ENCODE results near the gene MNAT1. TPM values are rescaled to one million over a fixed set of nuclear protein-coding genes. Genes with fewer than 3 reads are reported as not detected.
A peak's percentile ranks its signal among the peaks of the same experiment; 100 is the strongest.

Gene MNAT1
- total RNA-seq, 1 donor from 2014 or later = 40.4 TPM

DNA sequence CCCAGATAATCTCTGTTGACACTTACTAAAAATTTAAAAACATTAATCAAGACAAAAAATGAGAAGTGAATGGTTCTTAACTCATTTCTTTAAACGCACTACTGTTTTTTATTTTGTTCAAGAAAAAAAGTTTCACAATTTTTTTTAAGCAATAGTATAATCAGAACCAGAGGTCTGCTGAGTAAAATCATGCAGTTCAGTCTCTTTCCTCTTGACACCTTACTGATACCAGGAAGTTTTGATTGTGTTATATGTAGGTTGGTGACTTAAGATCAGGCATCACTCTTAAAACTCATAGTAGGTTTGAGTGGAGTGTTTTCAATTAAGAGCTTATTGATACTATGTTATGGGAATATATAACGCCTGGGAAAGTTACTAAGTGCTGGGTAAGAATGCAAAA is 125.0 kb downstream of the MNAT1 start:
- no peak for DNase-seq (ENCODE audit: low spot score in 2 of 2, unreplicated experiment in 2 of 2)
- H3K4me1 Mint-ChIP-seq = peaks cover 33% of the 10 kb centered on the region
- H3K36me3 Mint-ChIP-seq = peaks cover 30% of the 10 kb centered on the region
- no peak overlapping the region for H3K4me3 Mint-ChIP-seq
- TF ChIP-seq, protein P1, sequence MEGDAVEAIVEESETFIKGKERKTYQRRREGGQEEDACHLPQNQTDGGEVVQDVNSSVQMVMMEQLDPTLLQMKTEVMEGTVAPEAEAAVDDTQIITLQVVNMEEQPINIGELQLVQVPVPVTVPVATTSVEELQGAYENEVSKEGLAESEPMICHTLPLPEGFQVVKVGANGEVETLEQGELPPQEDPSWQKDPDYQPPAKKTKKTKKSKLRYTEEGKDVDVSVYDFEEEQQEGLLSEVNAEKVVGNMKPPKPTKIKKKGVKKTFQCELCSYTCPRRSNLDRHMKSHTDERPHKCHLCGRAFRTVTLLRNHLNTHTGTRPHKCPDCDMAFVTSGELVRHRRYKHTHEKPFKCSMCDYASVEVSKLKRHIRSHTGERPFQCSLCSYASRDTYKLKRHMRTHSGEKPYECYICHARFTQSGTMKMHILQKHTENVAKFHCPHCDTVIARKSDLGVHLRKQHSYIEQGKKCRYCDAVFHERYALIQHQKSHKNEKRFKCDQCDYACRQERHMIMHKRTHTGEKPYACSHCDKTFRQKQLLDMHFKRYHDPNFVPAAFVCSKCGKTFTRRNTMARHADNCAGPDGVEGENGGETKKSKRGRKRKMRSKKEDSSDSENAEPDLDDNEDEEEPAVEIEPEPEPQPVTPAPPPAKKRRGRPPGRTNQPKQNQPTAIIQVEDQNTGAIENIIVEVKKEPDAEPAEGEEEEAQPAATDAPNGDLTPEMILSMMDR (IDR thresholded peaks at IDR 0.05; ENCODE audit: unreplicated experiment) = no peak
- H3K27ac Mint-ChIP-seq = no peak overlapping the region
- no peaks in the 10 kb centered on the region for H3K27me3 Mint-ChIP-seq (ENCODE audit: low read depth)
- H3K9me3 Mint-ChIP-seq = peaks cover 20% of the 10 kb centered on the region

DNA sequence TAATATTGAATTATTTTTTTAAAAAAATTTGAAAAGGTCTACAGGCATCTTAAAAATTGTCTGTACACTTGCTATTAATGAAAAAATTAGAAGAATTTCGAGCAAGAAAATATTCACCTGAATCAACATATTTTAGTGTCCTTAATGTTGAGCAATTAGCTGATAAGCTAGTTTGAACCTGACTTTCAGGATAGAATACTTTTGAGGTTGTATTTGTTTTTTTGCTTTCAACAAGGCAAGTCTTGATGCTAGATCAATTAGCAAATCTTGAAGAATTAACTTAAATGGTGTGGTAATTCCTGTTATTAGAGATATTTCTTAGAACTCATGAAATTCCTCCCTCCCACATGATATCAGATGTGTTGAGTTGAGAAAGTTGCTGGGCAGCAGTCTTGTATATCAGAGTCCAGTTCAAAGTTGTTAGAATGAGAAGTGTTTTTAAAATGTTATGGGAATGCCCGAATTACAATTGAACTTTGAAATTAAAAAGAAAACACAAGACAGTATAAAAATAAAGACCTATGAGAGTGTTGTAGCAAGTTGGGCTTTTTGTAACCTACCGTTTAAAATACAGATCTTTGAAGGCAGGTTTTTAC is 127.1 kb downstream of the MNAT1 start:
- H3K4me1 Mint-ChIP-seq = peaks cover 47% of the 10 kb centered on the region
- H3K36me3 Mint-ChIP-seq = peaks cover 19% of the 10 kb centered on the region
- DNase-seq (ENCODE audit: low spot score in 2 of 2, unreplicated experiment in 2 of 2) = no peak
- no peaks in the 10 kb centered on the region for H3K27me3 Mint-ChIP-seq (ENCODE audit: low read depth)
- peak overlapping the region; percentile 28 for H3K4me3 Mint-ChIP-seq
- TF ChIP-seq, protein P1 (IDR thresholded peaks at IDR 0.05; ENCODE audit: unreplicated experiment) = no peak
- peaks cover 12% of the 10 kb centered on the region for H3K9me3 Mint-ChIP-seq
- H3K27ac Mint-ChIP-seq = peak overlapping the region; percentile 71

DNA sequence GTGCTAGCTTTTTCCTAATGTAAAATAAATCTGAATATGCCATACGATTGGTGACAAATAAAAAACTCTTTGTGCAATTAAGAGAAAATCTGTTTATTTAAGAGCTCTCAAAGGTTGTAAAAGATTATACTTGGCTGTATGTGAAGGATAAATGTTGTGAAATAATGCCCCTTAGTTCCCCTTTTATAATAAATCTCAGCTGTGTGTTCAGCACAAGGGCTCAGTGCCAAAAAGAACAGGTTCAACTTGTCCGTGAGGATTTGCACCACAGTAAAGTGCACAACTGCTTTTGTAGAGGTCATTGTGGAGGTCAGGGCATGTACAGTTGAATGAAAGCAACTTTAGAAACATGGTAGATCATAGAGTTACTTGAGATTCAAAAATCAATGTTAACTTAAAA is 127.7 kb downstream of the MNAT1 start:
- TF ChIP-seq, protein P1 (IDR thresholded peaks at IDR 0.05; ENCODE audit: unreplicated experiment) = no peak
- Mint-ChIP-seq H3K4me3 (peak overlapping the region; percentile 29), H3K27me3 (ENCODE audit: low read depth) (no peaks in the 10 kb centered on the region), H3K9me3 (peaks cover 8% of the 10 kb centered on the region), H3K4me1 (peaks cover 53% of the 10 kb centered on the region), H3K36me3 (peaks cover 14% of the 10 kb centered on the region), H3K27ac (peak overlapping the region; percentile 45)
- peak in 1 of 2 experiments; percentile 56 for DNase-seq (ENCODE audit: low spot score in 2 of 2, unreplicated experiment in 2 of 2)

DNA sequence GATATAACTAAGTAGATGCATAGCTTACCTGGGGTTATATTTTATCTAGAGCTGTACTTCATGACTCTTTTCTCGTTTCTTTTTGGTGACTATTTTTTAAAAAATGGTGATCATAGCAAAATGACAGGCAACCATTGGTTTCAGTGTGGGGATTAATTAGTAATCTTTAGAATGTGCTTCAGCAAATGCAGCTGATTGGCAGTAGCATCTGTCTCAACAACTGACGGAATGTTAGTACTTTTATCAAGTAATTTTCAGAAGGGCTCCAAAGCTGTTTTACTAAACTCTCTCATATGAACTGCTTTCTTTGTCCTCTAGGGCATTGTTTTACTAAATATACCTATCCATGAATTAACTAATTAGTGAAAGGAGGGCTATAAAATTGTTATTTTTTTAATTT is 128.7 kb downstream of the MNAT1 start:
- Mint-ChIP-seq H3K4me1 (peaks cover 62% of the 10 kb centered on the region), H3K27ac (peak overlapping the region; percentile 36), H3K36me3 (peaks cover 6% of the 10 kb centered on the region), H3K4me3 (no peak overlapping the region), H3K9me3 (peaks cover under 1% of the 10 kb centered on the region), H3K27me3 (ENCODE audit: low read depth) (no peaks in the 10 kb centered on the region)
- no peak for DNase-seq (ENCODE audit: low spot score in 2 of 2, unreplicated experiment in 2 of 2)
- TF ChIP-seq, protein P1 (IDR thresholded peaks at IDR 0.05; ENCODE audit: unreplicated experiment) = no peak

DNA sequence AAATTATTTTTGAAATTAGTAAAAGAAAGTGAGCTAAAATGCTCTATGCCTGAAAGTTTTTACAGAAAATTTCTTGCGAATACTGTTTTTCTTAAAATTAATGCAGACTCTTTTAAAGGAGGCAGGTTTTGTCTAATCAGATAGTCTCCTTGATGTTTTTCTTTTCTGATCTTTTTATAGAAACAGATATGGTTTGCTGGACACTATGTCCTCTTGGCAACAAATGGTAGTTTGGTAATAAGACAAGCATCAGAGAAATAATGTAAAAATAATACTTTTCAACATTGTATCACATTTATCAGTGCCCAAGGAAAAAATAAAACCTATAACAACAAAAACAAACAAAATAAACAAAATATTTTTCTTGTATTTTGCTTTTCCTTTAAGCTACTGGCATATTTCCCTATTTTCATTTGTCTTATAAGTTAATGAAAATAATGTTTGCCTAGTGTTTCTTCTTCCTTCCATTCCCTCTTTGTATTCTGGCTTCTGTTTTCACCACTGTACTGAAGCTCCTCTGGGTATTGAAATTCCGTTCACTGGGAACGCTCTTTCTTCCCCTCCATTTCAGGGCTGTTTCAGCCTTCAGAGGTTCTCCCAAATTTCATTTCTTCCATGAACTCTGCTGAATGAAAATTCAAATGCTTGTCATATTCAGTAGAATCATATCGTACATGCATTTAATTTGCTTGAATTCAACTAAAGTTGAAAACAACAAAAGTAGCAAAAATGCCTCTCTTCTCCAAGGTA is 131.0 kb downstream of the MNAT1 start:
- Mint-ChIP-seq H3K4me3 (no peak overlapping the region), H3K36me3 (no peaks in the 10 kb centered on the region), H3K27ac (peak overlapping the region; percentile 74), H3K4me1 (peaks cover 56% of the 10 kb centered on the region), H3K27me3 (ENCODE audit: low read depth) (no peaks in the 10 kb centered on the region), H3K9me3 (no peaks in the 10 kb centered on the region)
- no peak for DNase-seq (ENCODE audit: low spot score in 2 of 2, unreplicated experiment in 2 of 2)
- TF ChIP-seq, protein P1 (IDR thresholded peaks at IDR 0.05; ENCODE audit: unreplicated experiment) = no peak

Data from mesothelial cell of epicardium (in vitro differentiated cells).